Measurements from ENCODE around the gene POP5.

DNA sequence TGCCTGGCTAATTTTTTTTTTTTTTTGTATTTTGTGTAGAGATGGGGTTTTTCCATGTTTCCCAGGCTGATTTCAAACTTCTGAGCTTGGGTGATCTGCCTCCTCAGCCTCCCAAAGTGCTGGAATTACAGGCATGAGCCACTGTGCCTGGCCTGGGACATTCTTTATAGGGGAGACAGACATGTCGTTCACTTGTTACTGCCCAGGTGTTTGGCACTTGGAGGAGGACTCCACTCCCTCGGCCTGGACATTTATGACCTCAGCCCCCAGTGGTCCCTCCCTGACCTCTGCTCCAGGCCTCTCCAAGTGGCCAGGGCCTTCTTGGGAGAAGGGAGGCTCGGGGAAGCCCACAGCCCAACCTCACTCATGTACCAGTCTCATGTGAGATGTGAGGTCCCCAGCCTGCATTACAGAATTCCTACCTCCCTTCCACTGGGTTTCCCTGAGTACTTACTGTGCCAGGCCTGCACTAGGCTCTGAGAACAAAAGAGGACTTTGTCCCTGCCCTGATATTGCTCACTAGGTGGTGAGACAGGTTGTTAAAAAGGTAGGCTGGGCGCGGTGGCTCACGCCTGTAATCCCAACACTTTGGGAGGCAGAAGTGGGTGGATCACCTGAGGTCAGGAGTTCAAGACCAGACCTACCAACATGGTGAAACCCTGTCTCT lies 9.7 kb upstream of the POP5 start:
- TF ChIP-seq CTCF (IDR thresholded peaks at IDR 0.05), result no peak
- TF ChIP-seq POLR2A (IDR thresholded peaks at IDR 0.05), result no peak
